Skin epidermis (tissue), 12 donors: Measurements from ENCODE around the gene HELZ.
A peak's percentile ranks its signal among the peaks of the same experiment; 100 is the strongest.
"Not testable (repeated sequence)": the region's sequence is repeated elsewhere in the genome, so short reads cannot be mapped to it uniquely, and the experiment has no call there.

Experiments used
- H3K27ac ChIP-seq, 21 experiments: fragments of 200-600 bp; sonication (generic) in 11 of 21; one replicate each; pipeline ENCODE4 v1.5.0; 2020; ENCODE audit warnings: mild to moderate bottlenecking in 3 of 21, inconsistent platforms in 2 of 21, moderate library complexity in 2 of 21
- H3K4me3 ChIP-seq, 7 experiments: fragments of 200-600 bp; sonication (generic) in 2 of 7; one replicate each; pipeline ENCODE4 v1.5.0; 2020; ENCODE audit warnings: inconsistent platforms in 2 of 7, mild to moderate bottlenecking in 2 of 7, moderate library complexity in 1 of 7

HELZ gene

GRCh38 chr17:67245073-67245693 is at the start of gene HELZ:
Gene HELZ, minus strand, starts transcription at chr17:67245196. Its CDS starts 26,392 bp downstream, at chr17:67218804.
- peak within 1 kb of the TSS; percentile 69 to 98 (median 93) for H3K4me3 ChIP-seq
- H3K27ac ChIP-seq = peak within 1 kb of the TSS; percentile 61 to 94 (median 91)

- Histone ChIP-seq H3K27ac (no peak overlapping the region), H3K4me3 (no peak overlapping the region)
Observed at GRCh38 chr17:67293251-67294203, 48.5 kb upstream of the HELZ start.

- Histone ChIP-seq H3K27ac (no peak overlapping the region), H3K4me3 (no peak overlapping the region)
Observed at GRCh38 chr17:67290711-67291291, 45.8 kb upstream of the HELZ start.

GRCh38 chr17:67290244-67290643 is 45.2 kb upstream of the HELZ start:
- Histone ChIP-seq H3K4me3 (no peak overlapping the region), H3K27ac (no peak overlapping the region)

- H3K4me3 ChIP-seq = no peak overlapping the region
- H3K27ac ChIP-seq = no peak overlapping the region
Observed at GRCh38 chr17:67289181-67289876, 44.3 kb upstream of the HELZ start.

GRCh38 chr17:67286826-67287225 is 41.8 kb upstream of the HELZ start:
- not testable (repeated sequence) for H3K27ac ChIP-seq

GRCh38 chr17:67285360-67285759 is 40.4 kb upstream of the HELZ start:
- H3K27ac ChIP-seq = no peak overlapping the region
- H3K4me3 ChIP-seq = no peak overlapping the region

More at GRCh38 chr17:67286826-67287225, 41.8 kb upstream of the HELZ start:
- not testable (repeated sequence) for H3K4me3 ChIP-seq

GRCh38 chr17:67283731-67284516 is 38.9 kb upstream of the HELZ start:
- Histone ChIP-seq H3K27ac (no peak overlapping the region), H3K4me3 (no peak overlapping the region)

GRCh38 chr17:67281743-67282142 is 36.7 kb upstream of the HELZ start:
- H3K4me3 ChIP-seq = no peak overlapping the region
- H3K27ac ChIP-seq = no peak overlapping the region

- no peak overlapping the region for H3K4me3 ChIP-seq
- H3K27ac ChIP-seq = no peak overlapping the region
Observed at GRCh38 chr17:67281053-67281452, 36.1 kb upstream of the HELZ start.

GRCh38 chr17:67280279-67280678 is 35.3 kb upstream of the HELZ start:
- Histone ChIP-seq H3K4me3 (no peak overlapping the region), H3K27ac (no peak overlapping the region)

GRCh38 chr17:67279115-67279514 is 34.1 kb upstream of the HELZ start:
- H3K27ac ChIP-seq = no peak overlapping the region
- no peak overlapping the region for H3K4me3 ChIP-seq

GRCh38 chr17:67278363-67278762 is 33.4 kb upstream of the HELZ start:
- no peak overlapping the region for H3K4me3 ChIP-seq
- no peak overlapping the region for H3K27ac ChIP-seq

GRCh38 chr17:67276075-67276474 is 31.1 kb upstream of the HELZ start:
- H3K4me3 ChIP-seq = no peak overlapping the region

GRCh38 chr17:67274466-67274865 is 29.5 kb upstream of the HELZ start:
- H3K27ac ChIP-seq = no peak overlapping the region
- no peak overlapping the region for H3K4me3 ChIP-seq

More at GRCh38 chr17:67276075-67276474, 31.1 kb upstream of the HELZ start:
- no peak overlapping the region for H3K27ac ChIP-seq

GRCh38 chr17:67273900-67274299 is 28.9 kb upstream of the HELZ start:
- no peak overlapping the region for H3K27ac ChIP-seq

GRCh38 chr17:67272312-67273047 is 27.5 kb upstream of the HELZ start:
- H3K4me3 ChIP-seq = no peak overlapping the region

More at GRCh38 chr17:67273900-67274299, 28.9 kb upstream of the HELZ start:
- no peak overlapping the region for H3K4me3 ChIP-seq

GRCh38 chr17:67271187-67271586 is 26.2 kb upstream of the HELZ start:
- not testable (repeated sequence) for H3K4me3 ChIP-seq, H3K27ac ChIP-seq

More at GRCh38 chr17:67272312-67273047, 27.5 kb upstream of the HELZ start:
- H3K27ac ChIP-seq = no peak overlapping the region
